Adrenal gland (tissue), 5 donors: ENCODE measurements around the gene FAM163B.

Experiments
- CTCF ChIP-seq, 6 experiments: fragments of 450-650 bp in 4 of 6; fragments of 200-600 bp in 2 of 6; sonication (generic) in 1 of 6; IDR thresholded peaks; 1 replicate in 5 of 6; 2 replicates in 1 of 6; pipeline versions ENCODE4 v1.5.1 to v1.8.0; 2016 to 2021; ENCODE audit warnings: antibody characterized with exemption in 6 of 6, mild to moderate bottlenecking in 2 of 6, moderate library complexity in 1 of 6
- POLR2A ChIP-seq, 2 donors: fragments of 450-650 bp; IDR thresholded peaks; one replicate each; pipeline ENCODE4 v1.6.1; 2017; ENCODE audit warnings: antibody characterized with exemption in 2 of 2, mild to moderate bottlenecking in 2 of 2, moderate library complexity in 1 of 2
- donor health status: DM: no; HTN: no; CAD: no.

GRCh38 chr9:133529457-133529856, 79.7 kb downstream of the FAM163B start:
- no peak for TF ChIP-seq CTCF (IDR thresholded peaks at IDR 0.05)
- no peak for TF ChIP-seq POLR2A (IDR thresholded peaks at IDR 0.05)
